AG09319 (cell line): ENCODE data around the gene SCOC.

Source experiments
- DNase-seq: peaks from one replicate; pipeline ENCODE4 v3.0.0-alpha.2; 2010; ENCODE audit warnings: low read depth; ENCODE audit errors: extremely low read depth
- CTCF ChIP-seq: IDR thresholded peaks from 2 replicates; pipeline ENCODE4 v1.5.1; 2011; ENCODE audit warnings: low read depth, mild to moderate bottlenecking, inconsistent platforms, low read length, moderate library complexity

SCOC gene

GRCh38 chr4:140335076-140335475 is 38.4 kb upstream of the SCOC start:
- TF ChIP-seq CTCF = no peak
- DNase-seq = no peak

GRCh38 chr4:140336730-140337129 is 36.7 kb upstream of the SCOC start:
- no peak for TF ChIP-seq CTCF
- DNase-seq = no peak

GRCh38 chr4:140342620-140343019 is 30.8 kb upstream of the SCOC start:
- no peak for TF ChIP-seq CTCF

GRCh38 chr4:140343303-140343702 is 30.1 kb upstream of the SCOC start:
- no peak for DNase-seq
- no peak for TF ChIP-seq CTCF

More at GRCh38 chr4:140342620-140343019, 30.8 kb upstream of the SCOC start:
- DNase-seq = no peak

GRCh38 chr4:140344101-140344500 is 29.3 kb upstream of the SCOC start:
- no peak for TF ChIP-seq CTCF
- no peak for DNase-seq

- no peak for TF ChIP-seq CTCF
- DNase-seq = no peak
These were observed 28.8 kb upstream of the SCOC start for GRCh38 chr4:140344621-140345020.

GRCh38 chr4:140346136-140346535 is 27.3 kb upstream of the SCOC start:
- no peak for DNase-seq
- no peak for TF ChIP-seq CTCF
